Astrocyte of the hippocampus (primary cell): Measurements from ENCODE around the gene NUMBL.
"Not testable (repeated sequence)": the region's sequence is repeated elsewhere in the genome, so short reads cannot be mapped to it uniquely, and the experiment has no call there.

Experiments
- DNase-seq: peaks from one replicate; pipeline ENCODE4 v3.0.0; 2011; ENCODE audit warnings: low read depth, low spot score

NUMBL gene

DNA sequence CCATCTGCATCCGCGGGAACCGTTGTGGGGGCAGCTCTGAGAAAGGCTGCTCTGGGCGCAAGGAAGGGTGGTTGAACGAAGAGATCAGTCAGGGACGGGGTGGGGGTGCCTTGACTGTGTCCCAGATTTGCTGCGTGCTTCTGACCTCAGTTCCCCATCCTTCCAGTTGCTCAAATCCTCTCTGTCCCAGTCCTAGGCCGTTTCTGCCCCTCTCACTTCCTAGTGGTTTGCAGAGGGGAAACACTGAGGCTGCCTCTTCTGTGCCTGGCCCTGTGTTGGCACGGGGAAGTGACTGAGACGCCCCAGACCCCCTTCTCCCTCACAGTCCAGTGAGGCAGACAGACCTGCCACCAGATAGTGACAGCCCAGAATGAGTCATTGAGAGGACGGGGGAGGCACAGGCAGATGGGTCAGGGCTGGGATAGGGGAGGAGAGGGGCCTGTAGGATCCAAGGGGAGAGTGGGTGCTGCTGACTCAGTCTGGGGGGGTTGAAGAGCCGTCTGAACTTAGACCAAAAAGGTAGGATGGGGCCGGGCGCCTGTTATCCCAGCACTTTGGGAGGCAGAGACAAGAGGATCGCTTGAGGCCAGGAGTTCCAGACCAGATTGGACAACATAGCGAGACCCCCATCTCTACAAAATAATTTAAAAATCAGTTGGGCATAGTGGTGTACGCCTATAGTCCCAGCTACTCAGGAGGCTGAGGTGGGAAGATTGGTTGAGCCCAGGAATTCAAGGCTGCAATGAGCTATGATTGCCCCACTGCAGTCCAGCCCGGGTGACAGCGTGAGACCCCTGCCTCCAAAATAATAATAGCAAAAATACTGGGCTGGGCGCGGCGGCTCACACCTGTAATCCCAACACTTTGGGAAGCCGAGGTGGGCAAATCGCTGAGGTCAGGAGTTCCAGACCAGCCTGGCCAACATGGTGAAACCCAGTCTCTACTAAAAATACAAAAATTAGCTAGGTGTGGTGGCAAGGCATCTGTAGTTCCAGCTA lies 26.5 kb downstream of the NUMBL start:
- DNase-seq: no peak

DNA sequence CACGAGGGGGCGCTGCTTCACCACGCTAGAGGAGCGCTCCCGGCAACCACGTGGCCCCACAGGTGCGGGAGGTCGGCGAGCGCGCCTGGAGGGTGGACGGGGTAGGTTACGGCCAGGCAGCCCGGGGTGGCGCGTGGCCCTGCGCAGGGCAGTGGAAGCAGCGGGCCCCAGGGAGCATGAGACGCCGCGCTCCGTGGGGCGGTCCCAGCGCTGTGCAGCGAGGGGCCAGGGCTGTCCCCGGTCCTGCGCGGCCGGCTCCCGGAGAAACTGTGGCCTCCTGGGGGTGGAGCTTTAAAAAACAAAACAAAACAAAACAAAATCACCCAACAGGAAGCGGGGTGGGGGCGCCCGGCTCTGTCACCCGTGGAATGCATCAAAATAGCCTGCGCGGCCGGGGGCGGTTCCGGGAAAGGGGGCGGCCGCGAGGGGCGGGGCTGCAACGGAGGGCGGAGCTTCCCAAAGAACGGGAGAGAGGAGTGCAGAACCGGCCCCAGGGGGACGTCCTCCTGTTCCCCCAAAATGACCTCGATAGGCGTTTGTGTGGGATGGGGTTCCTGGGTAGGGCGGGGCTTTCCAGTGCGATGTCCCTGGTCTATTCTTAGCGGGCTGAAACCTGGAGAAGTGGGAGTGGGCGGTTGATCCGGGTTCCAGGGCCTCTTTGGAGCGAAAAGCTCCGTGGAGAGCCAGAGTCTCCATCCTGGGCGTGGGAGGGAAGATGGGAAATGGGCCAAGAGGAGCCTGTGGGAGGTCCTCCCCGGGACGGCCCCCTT lies 27.3 kb downstream of the NUMBL start:
- DNase-seq: peak; percentile 95

DNA sequence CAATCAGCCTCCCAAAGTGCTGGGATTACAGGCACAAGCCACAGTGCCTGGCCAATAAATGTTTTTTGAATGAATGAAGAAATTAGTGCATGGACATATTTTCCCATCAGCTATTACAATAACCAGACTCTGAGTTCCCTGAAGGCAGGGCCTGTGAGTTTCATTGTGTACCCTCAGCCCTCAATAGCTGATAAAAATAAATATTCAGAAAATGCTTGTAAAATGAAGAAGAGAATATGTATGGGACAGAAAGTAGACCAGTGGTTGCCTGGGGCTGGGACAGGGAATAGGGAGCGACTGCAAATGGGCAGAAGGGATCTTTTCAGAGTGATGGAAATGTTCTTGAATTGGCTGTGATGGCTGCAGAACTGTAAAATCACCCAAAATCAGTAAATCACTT lies 28.8 kb downstream of the NUMBL start:
- DNase-seq: no peak

DNA sequence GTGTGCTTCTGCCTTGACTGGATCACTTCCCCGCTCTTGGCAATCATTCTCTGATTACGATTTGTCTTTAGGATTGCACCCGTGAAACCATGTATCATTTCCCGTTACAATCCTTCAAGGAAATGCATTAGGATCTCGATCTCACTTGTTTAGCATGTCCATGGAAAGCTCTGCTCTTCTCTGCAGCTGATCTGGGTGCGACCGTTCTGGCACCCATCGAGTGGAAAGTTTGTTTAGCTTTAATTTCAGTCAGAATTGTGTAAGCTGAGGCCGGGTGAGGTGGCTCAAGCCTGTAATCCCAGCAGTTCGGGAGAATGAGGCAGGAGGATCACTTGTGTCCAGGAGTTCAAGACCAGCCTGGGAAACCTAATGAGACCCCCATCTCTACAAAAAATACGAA lies 30.9 kb downstream of the NUMBL start:
- no peak for DNase-seq

DNA sequence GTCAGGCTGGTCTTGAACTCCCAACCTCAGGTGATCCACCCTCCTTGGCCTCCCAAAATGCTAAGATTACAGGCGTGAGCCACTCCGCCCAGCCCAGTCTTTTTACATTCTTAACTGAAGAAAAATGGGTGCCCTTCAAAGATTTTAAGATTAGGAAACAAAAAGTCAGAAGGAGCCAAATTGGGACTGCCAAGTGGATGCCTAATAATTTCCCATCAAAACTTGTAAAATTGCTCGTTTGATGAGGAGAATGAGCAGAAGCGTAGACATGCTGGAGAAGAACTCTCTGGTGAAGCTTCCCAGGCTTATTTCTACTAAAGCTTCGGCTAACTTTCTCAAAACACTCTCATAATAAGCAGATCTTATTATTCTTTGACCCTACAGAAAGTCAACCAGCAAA lies 31.3 kb downstream of the NUMBL start:
- DNase-seq: no peak

DNA sequence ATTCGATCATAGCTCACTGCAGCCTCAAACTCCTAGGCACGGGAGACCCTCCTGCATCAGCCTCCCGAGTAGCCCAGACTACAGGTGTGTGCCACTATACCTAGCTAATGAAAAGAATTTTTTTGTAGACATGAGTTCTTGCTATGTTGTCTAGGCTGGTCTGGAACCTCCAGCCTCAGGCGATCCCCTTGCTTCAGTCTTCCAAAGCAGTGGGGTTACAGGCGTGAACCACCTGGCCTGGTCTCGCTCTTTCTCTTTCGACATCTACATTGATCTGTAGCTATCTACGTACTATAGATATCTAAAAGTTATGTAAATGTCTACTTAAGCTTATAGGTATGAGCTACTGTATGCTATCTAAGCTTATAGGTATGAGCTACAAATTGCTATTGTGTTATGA lies 32.4 kb downstream of the NUMBL start:
- no peak for DNase-seq

DNA sequence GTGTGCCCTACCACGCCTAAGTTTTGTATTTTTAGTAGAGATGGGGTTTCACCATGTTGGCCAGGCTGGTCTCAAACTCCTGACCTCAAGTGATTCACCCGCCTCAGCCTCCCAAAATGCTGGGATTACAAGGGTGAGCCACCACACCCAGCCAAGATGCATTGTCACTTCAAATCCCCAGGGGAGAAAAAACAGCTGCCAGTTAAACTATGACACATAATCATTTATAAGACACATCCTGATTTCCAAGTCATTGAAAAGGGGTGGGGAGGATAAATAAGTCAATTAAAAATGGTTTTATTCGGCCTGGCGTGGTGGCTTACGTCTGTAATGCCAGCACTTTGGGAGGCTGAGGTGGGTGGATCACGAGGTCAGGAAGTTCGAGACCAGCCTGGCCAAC lies 34.8 kb downstream of the NUMBL start:
- DNase-seq: not testable (repeated sequence)

DNA sequence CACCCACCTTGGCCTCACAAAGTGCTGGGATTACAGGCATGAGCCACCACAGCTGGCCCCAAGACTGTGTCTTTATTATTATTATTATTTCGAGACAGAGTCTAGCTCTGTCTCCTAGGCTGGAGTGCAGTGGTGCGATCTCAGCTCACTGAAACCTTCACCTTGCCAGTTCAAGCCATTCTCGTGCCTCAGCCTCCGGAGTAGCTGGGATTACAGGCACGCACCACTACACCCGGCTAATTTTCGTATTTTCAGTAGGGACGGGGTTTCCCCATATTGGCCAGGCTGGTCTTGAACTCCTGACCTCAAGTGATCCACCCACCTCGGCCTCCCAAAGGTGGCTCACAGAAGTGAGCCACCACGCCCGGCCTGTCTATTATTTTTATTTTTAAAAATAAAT lies 38.1 kb downstream of the NUMBL start:
- not testable (repeated sequence) for DNase-seq

DNA sequence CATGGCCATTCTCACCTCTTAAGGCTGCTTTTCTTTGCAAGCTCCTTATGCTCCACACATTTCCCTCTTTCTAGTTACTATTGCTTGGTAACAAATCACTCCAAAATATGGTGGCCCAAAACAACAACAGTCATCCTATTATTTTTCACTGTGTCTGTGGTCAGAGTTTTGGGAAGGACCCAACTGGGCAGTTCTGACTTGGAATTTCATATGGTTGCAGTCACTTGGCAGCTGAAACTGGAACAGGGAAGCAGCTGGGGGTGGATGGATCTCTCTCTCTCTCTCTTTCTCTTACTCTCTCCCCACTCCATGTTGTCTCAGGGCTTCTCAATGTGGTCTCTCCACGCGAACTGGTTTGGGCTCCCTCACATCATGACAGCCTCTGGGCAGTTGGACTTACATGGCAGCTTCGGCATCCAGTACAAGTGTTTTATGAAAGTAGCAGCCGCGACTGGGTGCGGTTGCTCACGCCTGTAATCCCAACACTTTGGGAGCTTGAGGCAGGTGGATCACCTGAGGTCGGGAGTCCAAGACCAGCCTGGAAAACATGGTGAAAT lies 39.6 kb downstream of the NUMBL start:
- peak; percentile 79 for DNase-seq

DNA sequence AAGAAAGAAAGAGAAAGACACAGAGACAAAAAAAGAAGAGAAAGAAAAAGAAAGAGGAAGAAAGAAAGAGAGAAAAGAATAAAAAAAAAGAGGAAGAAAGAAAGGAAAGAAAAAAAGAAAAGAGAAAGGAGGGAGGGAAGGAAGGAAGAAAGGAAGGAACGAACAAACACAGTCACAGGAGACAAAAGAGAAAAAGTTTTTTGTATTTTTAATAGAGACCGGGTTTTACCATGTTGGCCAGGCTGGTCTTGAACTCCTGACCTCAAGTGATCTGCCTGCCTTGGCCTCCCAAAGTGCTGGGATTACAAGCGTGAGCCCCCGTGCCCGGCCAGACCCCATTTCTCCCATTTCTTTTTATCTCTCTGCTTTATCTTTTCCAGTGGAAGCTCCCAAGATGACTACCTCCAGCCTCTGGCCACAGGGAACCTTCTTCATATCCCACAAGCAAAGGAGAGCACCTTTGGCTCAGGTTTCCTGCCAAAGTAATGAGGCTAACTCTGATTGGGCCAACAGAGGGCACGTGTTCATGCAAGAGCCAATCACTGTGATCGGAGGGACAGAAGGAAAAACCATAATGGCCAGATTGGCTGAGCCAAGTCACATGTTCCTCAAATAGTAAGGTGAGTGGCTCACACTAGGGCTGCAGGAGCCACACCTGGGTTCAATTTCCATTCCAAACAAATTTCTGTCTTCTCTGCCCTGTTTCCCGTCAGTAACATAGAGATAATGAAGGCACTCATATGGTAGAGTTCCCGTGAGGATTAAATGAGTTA lies 40.4 kb downstream of the NUMBL start:
- not testable (repeated sequence) for DNase-seq

DNA sequence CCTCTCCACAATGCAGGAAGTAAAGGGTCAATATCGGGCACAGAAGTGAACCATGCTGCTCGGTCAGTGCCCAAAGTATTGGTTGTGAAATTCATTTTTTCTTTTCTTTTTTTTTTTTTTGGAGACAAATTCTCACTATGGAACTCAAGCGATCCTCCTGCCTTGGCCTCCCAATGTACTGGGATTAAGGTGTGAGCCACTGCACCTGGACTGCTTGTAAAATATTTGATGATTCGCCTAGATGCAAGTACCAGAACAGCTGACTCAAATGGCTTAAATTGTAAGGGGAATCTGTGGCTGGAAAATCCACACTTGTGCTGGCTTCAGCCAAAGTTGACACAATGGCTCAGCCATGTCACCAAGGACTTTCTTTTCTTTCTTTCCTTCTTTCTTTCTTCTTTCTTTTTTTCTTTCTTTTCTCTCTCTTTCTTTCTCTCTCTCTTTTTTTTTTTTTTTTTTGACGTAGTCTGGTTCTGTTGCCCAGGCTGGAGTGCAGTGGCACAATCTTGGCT lies 43.7 kb downstream of the NUMBL start:
- DNase-seq: peak; percentile 25

DNA sequence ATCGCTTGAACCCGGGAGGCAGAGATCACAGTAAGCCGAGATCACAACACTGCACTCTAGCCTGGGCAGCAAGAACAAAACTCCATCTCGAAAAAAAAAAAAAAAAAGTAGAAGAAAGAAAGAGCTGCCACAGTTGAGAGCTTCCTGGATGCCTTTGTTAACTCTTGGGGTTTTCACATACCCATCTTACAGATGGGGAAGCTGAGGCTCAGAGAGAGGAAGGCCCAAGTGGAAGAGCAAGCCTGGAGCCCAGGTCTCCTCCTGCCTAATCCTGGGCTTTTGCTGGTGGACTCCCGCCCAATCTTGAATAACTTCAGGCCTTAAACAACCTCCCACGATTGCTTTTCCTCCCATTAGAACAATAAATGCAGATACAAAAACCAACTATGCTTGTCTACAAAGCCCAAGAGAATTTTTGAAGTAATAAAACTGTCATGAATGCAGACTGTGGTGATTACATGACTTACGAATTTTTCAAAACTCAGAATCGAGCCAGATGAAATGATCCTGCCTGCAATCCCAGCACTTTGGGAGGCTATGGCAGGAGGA lies 47.6 kb downstream of the NUMBL start:
- no peak for DNase-seq

DNA sequence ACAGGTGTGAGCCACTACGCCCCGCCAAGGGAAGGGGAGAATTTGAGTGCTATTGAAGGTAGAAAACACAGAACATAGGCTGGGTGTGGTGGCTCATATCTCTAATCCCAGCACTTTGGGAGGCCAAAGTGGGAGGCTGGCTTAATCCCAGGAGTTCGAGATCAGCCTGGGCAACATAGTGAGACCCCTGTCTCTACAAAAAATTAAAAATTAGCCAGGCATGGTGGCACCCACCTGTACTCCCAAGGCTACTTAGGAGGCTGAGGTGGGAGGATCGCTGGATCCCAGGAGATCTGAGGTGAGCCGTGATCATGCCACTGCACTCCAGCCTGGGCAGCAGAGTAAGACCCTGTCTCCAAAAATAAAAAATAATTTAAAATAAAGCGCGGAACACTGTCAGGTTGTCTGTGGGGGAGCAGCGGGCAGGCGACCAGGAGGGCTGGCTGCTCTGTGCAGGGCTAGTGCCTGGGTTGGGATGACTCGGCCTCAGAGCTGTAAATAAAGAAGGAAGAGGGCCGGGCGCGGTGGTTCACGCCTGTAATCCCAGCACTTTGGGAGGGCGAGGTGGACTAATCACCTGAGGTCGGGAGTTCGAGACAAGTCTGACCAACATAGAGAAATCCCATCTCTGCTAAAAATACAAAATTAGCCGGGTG lies 48.3 kb downstream of the NUMBL start:
- DNase-seq: no peak

DNA sequence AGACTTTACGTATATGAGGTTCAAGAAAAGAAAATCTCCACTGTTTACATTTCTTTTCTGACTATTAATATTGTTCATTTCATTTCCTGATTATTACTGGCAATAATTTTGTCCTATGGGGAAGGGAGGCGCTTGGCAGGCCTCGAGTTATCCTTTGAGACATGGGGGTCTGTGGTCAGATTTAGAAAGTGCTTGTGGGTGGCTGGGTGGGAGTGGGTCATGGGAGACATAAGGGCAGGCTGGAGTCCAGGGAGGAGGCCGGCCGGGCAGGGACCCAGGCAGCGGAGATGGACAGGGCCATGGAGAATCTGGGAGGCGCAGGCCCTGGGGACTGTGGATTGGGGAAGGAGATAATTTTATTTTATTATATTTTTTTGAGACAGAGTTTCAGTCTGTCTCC lies 49.2 kb downstream of the NUMBL start:
- DNase-seq: no peak

DNA sequence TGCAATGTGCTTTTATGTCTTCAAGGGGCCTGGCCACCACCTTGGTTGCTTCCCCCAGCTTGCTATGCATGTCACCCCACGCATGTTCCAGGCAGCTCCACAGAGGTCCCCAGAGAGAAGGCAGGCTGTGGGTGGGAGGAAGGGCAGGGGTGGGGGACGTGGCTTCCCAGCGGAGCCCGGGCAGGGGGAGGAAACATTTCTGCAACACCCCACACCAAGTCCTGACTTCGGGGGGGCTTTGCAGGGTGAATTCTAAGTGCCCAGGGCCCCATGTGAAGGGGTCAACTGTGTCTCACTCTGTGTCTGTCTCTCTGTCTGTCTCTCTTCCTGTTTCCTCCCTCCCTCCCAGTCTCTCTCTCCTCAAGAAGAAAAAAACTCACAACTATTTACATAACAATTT lies 49.7 kb downstream of the NUMBL start:
- no peak for DNase-seq

DNA sequence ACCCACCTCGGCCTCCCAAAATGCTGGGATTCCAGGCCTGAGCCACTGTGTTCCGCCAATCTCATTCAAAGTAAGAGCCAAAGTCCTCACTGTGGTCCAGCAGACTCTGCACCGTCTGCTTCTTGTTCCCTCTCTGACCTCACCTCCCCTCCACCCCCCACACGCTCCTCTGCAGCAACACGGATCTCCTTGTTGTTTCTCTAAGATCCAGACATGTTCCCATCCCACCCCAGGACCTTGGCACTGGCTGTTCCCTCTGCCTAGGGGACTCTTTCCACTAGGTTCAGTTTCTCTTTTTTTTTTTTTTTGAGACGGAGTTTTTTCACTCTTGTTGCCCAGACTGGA lies 50.8 kb downstream of the NUMBL start:
- DNase-seq: no peak

DNA sequence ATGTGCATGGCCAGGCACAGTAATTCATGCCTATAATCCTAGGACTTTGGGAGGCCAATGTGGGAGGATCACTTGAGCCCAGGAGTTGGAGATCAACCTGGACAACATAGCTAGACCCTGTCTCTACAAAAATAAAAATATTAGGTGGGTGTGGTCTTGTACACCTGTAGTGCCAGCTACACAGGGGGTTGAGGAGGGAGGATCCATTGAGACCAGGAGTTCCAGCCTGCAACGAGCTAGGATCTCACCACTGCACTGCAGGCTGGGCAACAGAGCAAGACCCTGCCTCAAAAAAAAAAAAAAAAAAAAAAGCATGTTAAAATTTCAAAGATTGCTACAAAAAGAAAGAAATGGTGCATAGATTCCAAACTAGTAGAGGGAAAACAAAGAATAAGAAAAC lies 52.1 kb downstream of the NUMBL start:
- DNase-seq: no peak

DNA sequence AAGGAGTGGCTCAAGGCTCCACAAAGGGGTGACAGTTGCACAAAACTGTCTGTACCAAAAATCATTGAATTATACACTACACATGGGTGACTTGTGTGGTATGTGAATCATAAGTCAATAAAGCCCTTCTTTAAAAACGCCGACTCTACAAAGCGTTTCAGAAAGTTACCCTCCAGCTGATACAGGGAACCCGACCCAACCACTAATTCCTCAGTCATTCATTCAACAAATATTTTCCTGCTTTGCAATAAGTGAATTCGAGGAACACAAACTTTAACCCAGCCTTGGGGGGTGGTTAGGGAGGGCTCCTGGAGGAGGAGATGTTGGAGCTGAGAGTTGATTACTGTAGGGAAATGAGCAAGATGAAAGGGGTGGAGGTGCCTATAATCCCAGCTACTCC lies 57.2 kb downstream of the NUMBL start:
- peak; percentile 69 for DNase-seq

DNA sequence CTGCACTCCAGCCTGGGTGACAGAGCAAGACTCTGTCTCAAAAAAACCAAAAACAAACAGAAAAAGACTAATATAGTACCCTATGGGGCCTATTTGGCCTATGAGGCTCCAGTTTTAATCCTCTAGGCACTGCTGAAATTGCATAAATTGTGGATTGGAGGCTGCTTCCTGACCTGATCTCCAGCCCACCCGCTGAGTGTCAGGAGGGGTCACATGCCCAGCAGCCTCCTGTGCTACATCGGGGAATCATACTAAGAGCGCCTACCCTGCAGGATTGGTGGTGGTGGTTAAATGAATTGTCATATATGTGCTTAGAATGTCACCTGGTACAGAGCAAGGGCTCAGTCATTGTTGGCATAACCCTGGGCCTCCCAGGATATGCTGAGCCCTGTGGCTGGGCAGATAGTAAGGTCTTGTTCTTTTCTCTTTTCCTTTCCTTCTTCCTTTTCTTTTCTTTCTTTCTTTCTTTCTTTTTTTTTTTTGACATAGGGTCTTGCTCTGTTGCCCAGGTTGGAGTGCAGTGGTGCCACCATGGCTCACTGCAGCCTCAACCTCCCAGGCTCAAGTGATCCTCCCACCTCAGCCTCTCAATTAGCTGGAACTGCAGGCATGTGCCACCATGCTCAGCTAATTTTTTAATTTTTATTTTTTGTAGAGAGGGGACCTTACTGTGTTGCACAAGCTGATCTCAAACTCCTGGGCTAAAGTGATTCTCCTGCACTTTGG lies 58.0 kb downstream of the NUMBL start:
- no peak for DNase-seq

DNA sequence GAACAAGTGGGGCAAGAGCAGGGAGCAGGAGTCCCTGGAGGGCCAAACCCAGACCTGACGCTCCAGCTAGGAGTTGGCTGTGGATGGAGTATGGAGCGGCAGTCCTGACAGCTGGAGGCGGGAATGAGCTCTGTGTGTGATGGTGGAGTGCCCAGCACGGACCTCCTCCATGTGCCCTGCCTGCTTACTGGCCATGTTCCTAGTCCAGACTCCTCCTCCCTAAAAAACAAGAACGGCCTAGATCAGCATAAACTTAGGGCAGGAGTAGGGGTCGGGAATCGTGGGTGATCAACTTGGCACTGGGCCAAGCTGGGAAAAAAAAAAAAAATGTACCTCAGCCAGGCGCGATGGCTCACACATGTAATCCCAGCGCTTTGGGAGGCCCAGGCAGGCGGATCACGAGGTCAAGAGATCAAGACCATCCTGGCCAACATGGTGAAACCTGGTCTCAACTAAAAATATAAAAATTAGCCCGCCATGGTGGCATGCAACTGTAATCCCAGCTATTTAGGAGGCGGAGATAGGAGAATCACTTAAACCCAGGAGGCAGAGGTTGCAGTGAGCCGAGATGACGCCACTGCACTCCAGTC lies 59.8 kb downstream of the NUMBL start:
- DNase-seq: no peak
